Medulla oblongata (tissue), 1 donor: ENCODE data around the gene DNAJC9.

ENCODE experiments used
- DNase-seq: peaks from one replicate; pipeline ENCODE4 v3.0.0-alpha.2; 2015; ENCODE audit errors: extremely low spot score

The DNAJC9 gene

DNA sequence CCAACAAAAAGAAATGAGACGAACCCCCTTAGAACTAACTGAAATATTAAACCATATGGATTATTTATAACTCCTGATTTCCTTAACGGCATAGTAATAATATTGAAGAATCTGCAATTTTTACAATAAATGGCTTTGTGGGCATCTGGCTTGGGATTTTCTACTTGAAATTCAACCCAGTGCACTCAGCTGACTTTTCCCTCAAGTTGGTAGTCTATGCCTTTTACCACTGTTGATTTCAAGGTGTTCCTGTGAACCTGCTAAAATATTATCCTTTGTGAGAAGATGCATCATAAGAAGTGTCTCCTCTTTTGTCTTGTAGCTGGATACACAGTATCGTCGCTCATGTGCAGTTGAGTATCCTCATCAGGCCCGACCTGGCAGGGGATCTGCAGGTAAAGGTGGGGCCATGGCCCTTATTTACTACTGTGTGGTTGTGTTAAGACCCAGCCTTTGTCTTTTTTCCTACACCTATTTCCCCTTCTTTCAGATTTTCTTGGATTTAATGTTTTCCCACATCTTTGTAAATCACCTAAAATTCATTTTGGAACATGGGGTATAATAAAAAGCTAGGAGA, 8.0 kb downstream of the DNAJC9 start:
- no peak for DNase-seq

- DNase-seq, result no peak
Measured at GRCh38 chr10:73234695-73235094, 12.4 kb downstream of the DNAJC9 start.

GRCh38 chr10:73233883-73234282, 13.2 kb downstream of the DNAJC9 start:
- no peak for DNase-seq

- no peak for DNase-seq
Measured at GRCh38 chr10:73232887-73233286, 14.2 kb downstream of the DNAJC9 start.

DNA sequence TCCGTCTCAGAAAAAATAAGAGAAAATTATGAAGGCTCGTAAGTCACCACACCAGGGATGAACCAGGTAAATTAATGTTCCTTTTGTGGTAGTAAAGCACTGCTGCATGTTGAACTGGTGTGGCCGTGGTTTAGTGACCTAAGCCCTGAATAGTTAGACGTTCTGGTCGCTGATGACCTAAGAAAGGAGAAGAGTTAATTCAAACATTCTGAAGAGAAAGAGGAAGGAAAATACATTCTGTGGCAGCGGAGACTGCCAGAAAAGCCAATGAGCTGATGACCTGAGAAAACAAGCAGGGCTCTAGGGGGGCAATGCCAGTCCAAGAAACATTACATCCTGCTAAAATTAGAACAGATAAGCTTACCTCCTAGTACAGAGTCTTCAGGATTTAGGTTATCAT, 17.5 kb downstream of the DNAJC9 start:
- no peak for DNase-seq

- no peak for DNase-seq
Measured at GRCh38 chr10:73228247-73228646, 18.8 kb downstream of the DNAJC9 start.

DNA sequence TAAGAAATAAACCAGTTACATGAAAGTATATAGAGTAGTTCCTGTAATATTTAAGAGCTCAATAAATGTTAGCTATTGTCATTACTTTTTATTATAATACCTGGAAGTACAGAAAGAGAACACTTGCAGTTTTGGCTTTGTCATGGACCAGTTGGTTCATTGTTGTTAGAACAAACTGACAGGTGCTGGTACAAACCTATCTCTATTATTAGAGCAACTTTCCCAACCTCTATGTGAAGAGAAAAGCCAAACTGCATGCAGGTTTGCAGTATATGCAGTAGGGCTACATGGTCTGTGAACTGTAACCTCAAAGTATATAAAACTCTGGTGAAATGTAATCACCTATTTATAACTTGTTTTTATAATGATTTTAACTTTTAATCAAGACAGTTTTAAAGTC, 20.4 kb downstream of the DNAJC9 start:
- no peak for DNase-seq

GRCh38 chr10:73225518-73225917, 21.5 kb downstream of the DNAJC9 start:
- DNase-seq, result no peak

DNA sequence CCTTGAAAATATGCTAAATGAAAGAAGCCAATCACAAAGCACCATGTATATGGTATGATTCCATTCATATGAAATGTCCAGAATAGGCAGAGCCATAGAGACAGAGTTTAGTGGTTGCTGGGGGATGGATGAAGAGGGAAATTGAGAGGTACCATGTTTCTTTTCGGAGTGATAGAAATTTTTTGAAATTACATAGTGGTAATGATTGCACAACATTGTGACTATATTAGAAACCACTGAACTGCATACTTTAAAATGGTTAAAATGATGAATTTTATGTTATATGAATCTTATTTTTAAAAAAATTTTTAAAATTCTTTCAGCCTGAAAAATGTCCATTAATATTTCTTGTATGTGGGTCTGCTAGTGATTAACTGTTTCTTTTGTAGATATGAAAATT, 26.1 kb downstream of the DNAJC9 start:
- no peak for DNase-seq

GRCh38 chr10:73219384-73219783, 27.7 kb downstream of the DNAJC9 start:
- no peak for DNase-seq

DNA sequence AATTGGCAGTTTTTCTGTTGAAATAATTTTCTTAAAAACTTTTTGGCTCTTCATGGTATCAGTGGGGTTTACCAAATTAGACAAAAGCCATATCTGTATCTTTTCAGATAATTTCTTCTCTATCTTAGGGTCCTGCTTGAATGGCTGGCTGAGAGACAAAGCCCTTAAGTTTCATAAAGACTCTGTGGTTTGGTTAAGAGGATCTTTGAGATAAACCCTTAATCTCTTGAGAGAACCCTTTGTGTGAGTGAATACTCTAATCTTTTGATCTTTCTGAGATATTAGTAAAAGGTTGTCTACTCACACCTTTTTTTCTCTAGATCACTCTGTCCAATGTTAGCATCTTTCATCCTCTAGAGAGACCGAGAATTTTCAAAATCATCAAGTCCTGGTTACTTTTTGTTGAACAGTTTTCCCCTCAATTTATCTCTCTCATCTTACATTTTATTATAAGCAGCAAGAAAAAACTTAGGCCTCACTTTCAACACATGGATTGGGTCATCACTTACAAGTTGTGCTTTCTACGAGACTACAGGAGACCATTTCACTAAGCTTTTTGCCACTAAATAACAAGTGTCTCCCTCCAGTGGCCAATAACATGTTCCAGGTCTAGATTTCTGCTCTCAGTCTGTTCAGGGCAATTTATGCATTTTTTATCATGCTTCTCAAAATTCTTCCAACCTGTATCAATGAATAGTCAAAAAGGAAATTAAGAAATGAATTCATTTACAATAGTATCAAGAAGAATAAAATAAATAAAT, 28.4 kb downstream of the DNAJC9 start:
- no peak for DNase-seq

- no peak for DNase-seq
Measured at GRCh38 chr10:73217628-73218027, 29.4 kb downstream of the DNAJC9 start.

DNA sequence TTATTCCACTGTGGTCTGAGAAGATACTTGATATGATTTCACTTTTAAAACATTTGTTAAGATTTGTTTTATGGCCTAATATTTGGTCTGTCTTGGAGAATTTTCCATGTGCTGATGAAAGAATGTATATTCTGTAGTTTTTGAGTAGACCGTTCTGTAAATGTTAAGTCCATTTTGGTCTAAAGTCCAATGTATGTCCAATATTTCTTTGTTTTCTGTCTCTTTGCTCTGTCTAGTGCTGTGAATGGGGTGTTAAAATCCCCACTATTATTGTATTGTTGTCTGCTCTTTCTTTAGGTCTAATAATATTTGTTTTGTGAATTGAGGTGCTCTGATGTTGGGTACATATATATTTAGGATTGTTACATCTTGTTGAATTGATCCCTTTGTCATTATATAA, 31.3 kb downstream of the DNAJC9 start:
- no peak for DNase-seq

DNA sequence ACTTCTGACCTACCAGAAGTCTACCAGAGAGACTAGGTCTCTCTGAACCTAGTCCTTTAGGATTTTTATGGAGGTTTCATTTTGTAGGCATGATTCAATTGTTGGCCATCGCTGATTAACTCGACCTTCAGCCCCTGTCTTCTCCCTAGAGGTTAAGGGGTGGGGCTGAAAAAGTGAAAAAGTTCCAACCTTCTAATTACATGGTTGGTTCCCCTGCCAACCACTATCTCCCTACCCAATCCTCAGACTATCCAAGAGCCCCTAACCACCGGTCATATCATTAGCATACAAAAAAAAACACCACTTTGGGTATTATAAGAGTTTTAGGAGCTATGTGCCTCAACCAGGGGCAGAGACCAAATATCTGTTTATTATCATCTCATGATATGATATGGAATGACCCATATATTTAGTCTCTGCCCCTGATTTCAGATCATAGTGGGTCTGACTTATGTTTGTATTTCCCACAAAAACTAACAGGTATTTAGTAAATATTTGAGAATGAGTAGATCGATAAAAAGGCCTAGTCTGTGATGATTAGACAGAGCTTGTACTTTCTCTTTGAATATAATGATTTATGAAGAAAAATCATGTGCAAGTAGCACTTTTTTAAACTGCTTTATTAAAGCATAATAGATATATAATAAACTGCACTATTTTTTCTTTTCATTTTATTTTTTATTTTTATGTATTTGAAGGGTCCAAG, 35.8 kb downstream of the DNAJC9 start:
- no peak for DNase-seq

- no peak for DNase-seq
Measured at GRCh38 chr10:73210395-73211105, 36.5 kb downstream of the DNAJC9 start.

GRCh38 chr10:73209705-73210104, 37.4 kb downstream of the DNAJC9 start:
- DNase-seq, result no peak

DNA sequence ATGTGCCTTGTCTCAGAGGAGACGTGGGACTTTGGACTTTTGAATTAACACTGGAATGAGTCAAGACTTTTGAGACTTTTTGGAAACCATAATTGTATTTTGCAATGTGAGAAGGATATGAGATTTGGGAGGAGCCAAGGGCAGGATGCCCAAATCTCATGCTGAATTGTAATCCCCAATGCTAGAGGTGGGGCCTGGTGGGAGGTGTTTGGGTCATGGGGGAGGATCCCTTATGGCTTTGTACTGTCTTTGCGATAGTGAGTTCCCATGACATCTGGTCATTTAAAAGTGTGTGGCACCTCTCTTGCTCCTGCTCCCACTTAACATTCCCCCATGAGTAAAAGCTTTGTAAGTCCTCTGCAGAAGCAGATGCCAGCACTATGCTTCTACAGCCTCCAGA, 39.2 kb downstream of the DNAJC9 start:
- DNase-seq, result no peak

GRCh38 chr10:73206385-73206784, 40.7 kb downstream of the DNAJC9 start:
- no peak for DNase-seq

DNA sequence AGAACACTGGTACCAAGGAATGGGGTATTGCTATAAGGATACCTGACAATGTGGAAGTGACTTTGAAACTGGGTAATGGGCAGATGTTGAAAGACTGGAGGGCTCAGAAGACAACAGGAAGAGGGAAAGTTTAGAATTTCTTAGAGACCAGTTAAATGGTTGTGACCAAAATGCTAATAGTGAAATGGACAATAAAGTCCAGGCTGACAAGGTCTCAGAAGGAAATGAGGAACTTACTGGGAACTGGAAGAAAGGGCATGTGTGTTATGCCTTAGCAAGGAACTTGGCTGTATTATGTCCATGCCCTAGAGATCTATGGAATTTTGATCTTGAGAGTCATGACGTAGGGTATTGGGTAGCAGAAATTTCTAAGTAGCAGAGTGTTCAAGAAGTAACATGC, 41.2 kb downstream of the DNAJC9 start:
- DNase-seq, result no peak

DNA sequence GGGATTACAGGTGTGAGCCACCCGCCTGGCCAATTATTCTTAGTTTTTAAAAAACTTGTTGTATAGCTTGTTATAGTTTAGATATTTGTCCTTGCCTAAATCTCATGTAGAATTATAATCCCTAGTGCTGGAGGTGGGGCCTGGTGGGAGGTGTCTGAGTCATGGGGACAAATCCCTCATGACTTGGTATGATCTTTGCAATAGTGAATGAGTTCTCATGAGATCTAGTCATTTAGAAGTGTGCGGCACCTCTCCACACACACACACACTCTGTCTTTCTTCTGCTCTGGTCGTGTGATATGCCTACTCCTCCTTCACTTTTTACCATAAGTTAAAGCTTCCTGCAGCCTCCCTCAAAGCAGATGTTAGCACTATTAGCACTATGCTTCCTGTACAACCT, 42.0 kb downstream of the DNAJC9 start:
- DNase-seq, result no peak
